Ascending aorta (tissue), 2 donors: ENCODE measurements around the gene ABR. TPM values are rescaled to one million over a fixed set of nuclear protein-coding genes. Genes with fewer than 3 reads are reported as not detected.

ENCODE experiments used
- DNase-seq, 2 donors: peaks; one replicate each; pipeline ENCODE4 v3.0.0-alpha.2; 2019; ENCODE audit warnings: low spot score in 2 of 2
- H3K27ac ChIP-seq, 2 donors: fragments of 200-600 bp; sonication (generic); one replicate each; pipeline ENCODE4 v1.5.1; 2016 to 2017; ENCODE audit warnings: mild to moderate bottlenecking in 1 of 2
- H3K27me3 ChIP-seq: fragments of 200-600 bp; sonication (generic); one replicate; pipeline ENCODE4 v1.5.1; 2017
- H3K36me3 ChIP-seq, 2 donors: fragments of 200-600 bp; sonication (generic); one replicate each; pipeline ENCODE4 v1.5.1; 2016
- H3K4me1 ChIP-seq, 2 donors: fragments of 200-600 bp; sonication (generic); one replicate each; pipeline ENCODE4 v1.5.1; 2016 to 2017; ENCODE audit warnings: mild to moderate bottlenecking in 1 of 2
- H3K4me3 ChIP-seq, 2 donors: fragments of 200-600 bp; sonication (generic); one replicate each; pipeline ENCODE4 v1.5.1; 2016 to 2017; ENCODE audit warnings: mild to moderate bottlenecking in 1 of 2
- H3K9me3 ChIP-seq, 2 donors: fragments of 200-600 bp; sonication (generic); one replicate each; pipeline ENCODE4 v1.5.1; 2016
- intact Hi-C: fragments of 100-400 bp; cut with DNase I; formaldehyde crosslinking; loops from one replicate; pipeline ENCODE4 v1.15.1; 2023
- total RNA-seq: library from RNA; depleted of rRNA; stranded (reverse); fragments of >200 nt; gene quantifications from one replicate; pipeline ENCODE4 v1.1.0, GENCODE V29; 2016
- TF ChIP-seq, protein P1 (sequence below), 3 experiments: fragments of 200-600 bp in 2 of 3; fragments of 450-650 bp in 1 of 3; sonication (generic) in 2 of 3; IDR thresholded peaks; one replicate each; pipeline ENCODE4 v1.5.1; 2016 to 2019; ENCODE audit warnings: antibody characterized with exemption in 3 of 3, mild to moderate bottlenecking in 1 of 3, moderate library complexity in 1 of 3

The ABR gene
- total RNA-seq, 1 donor from 2014 or later, result 184 TPM

DNA sequence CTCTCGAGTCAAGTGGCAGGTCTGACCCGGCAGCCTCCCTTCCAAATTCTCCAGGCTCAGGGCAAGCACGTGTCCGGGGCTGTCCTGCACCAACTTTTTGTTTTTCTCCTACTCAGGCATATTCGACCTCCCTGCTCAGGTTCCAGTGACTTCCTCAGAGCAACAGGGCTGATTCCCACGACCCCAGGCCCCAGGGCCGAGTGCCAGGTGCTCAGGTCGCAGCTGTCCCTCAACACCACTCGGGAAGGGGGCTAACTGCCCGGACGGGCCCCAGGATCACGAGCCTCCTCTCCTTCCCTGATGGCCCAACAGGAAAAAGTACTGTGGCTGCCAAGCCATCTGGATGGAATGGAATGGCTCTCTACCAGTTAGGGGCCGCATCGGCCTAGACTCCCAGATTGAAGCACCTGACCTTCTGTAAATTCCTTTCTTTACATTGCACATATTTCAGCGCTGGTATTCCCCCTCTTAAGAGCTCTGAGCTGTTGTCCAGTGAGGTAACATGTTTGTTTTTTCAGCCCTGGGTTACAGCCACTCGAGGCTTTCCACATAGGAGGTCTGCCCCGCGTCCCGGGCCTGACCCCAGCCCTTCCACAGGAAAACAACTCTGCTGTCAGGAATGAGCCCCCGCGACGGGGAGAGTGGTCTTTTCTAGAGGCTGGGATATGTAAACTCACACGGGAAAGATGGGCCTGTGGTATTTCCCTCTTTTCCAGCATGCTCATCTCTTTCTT, 225.2 kb downstream of the ABR start:
- Histone ChIP-seq H3K4me3 (no peak overlapping the region), H3K36me3 (no peaks in the 10 kb centered on the region), H3K9me3 (no peaks in the 10 kb centered on the region), H3K27ac (peak overlapping the region in 1 of 2 donors; percentile 54), H3K27me3 (no peaks in the 10 kb centered on the region), H3K4me1 (peaks cover 3 to 16% of the 10 kb centered on the region in 2 donors)
- TF ChIP-seq, protein P1, sequence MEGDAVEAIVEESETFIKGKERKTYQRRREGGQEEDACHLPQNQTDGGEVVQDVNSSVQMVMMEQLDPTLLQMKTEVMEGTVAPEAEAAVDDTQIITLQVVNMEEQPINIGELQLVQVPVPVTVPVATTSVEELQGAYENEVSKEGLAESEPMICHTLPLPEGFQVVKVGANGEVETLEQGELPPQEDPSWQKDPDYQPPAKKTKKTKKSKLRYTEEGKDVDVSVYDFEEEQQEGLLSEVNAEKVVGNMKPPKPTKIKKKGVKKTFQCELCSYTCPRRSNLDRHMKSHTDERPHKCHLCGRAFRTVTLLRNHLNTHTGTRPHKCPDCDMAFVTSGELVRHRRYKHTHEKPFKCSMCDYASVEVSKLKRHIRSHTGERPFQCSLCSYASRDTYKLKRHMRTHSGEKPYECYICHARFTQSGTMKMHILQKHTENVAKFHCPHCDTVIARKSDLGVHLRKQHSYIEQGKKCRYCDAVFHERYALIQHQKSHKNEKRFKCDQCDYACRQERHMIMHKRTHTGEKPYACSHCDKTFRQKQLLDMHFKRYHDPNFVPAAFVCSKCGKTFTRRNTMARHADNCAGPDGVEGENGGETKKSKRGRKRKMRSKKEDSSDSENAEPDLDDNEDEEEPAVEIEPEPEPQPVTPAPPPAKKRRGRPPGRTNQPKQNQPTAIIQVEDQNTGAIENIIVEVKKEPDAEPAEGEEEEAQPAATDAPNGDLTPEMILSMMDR (IDR thresholded peaks at IDR 0.05), result no peak
- intact Hi-C loops, result no loop called here
- no peak for DNase-seq

DNA sequence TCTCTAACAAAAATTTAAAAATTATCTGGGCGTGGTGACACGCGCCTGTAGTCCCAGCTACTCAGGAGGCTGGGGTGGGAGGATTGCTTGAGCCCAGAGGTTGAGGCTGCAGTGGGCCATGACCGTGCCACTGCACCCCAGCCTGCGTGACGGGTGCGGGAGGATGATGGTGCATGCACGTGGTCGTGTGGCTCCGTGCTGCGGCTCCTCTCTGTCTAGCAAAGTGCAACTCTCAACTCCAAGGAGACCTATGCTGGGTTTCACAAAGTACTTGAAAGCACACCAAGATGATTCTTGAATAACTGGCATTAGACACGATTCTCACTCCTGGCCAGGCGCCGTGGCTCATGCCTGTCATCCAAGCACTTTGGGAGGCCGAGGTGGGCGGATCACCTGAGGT, 226.0 kb downstream of the ABR start:
- intact Hi-C loops, result no loop called here
- TF ChIP-seq, protein P1 (IDR thresholded peaks at IDR 0.05), result no peak
- Histone ChIP-seq H3K4me1 (peaks cover 3 to 16% of the 10 kb centered on the region in 2 donors), H3K27me3 (no peaks in the 10 kb centered on the region), H3K9me3 (no peaks in the 10 kb centered on the region), H3K36me3 (no peaks in the 10 kb centered on the region), H3K4me3 (no peak overlapping the region), H3K27ac (peak overlapping the region in 1 of 2 donors; percentile 54)
- no peak for DNase-seq

Other genes with a start within 250 kb of the ABR start
- gene NXN, start 200.2 kb downstream of the ABR start, total RNA-seq, result 67.3 TPM
- 12.1 TPM for gene TIMM22, start 182.9 kb downstream of the ABR start, total RNA-seq
- not detected for gene BHLHA9, start 90.5 kb upstream of the ABR start, total RNA-seq
- gene TRARG1, start 99.7 kb upstream of the ABR start, total RNA-seq, result 12.3 TPM
- gene YWHAE, start 220.2 kb upstream of the ABR start, total RNA-seq, result 261 TPM